GM12878 (cell line): ENCODE measurements around the gene P2RY11. TPM values are rescaled to one million over a fixed set of nuclear protein-coding genes. Genes with fewer than 3 reads are reported as not detected.

Experiments used
- ASH2L ChIP-seq: fragments of 300-600, 200-600 bp; sonication (generic); IDR thresholded peaks from 2 replicates; pipeline ENCODE4 v1.6.1; 2017; ENCODE audit warnings: low read depth, mild to moderate bottlenecking, borderline replicate concordance
- BCLAF1 ChIP-seq: fragments of 450-650 bp; IDR thresholded peaks from 2 replicates; pipeline ENCODE4 v1.6.1; 2017; ENCODE audit warnings: antibody characterized with exemption, mild to moderate bottlenecking, moderate library complexity
- HDGF ChIP-seq: fragments of 450-650 bp; IDR thresholded peaks from 2 replicates; pipeline ENCODE4 v1.6.1; 2016; ENCODE audit warnings: antibody characterized with exemption
- IKZF2 ChIP-seq, 2 experiments: fragments of 450-650 bp; IDR thresholded peaks; 2 replicates each; pipeline ENCODE4 v1.6.1; 2017; ENCODE audit warnings: mild to moderate bottlenecking in 2 of 2, moderate library complexity in 2 of 2
- IRF4 ChIP-seq: IDR thresholded peaks from 2 replicates; pipeline ENCODE4 v1.6.1; 2011; ENCODE audit warnings: low read depth, low read length
- NKRF ChIP-seq: fragments of 450-650 bp; conservative IDR thresholded peaks from 2 replicates; pipeline ENCODE4 v1.6.1; 2017; ENCODE audit warnings: mild to moderate bottlenecking, moderate library complexity
- NR2F1 ChIP-seq: fragments of 450-650 bp; conservative IDR thresholded peaks from 2 replicates; pipeline ENCODE4 v1.6.1; 2017; ENCODE audit warnings: mild to moderate bottlenecking
- NRF1 ChIP-seq: conservative IDR thresholded peaks from 2 replicates; pipeline ENCODE4 v1.6.1; 2011; ENCODE audit warnings: mild to moderate bottlenecking, low read depth, low read length, improper control_type of control experiment
- RAD51 ChIP-seq: fragments of 450-650 bp; IDR thresholded peaks from 2 replicates; pipeline ENCODE4 v1.6.1; 2016; ENCODE audit warnings: moderate library complexity, mild to moderate bottlenecking, inconsistent platforms
- RBBP5 ChIP-seq: fragments of 200-600 bp; sonication (generic); conservative IDR thresholded peaks from 2 replicates; pipeline ENCODE4 v1.6.1; 2016
- RELA ChIP-seq: fragments of 450-650 bp; IDR thresholded peaks from 2 replicates; pipeline ENCODE4 v1.8.0; 2014; ENCODE audit warnings: borderline replicate concordance; ENCODE audit not compliant: partially characterized antibody
- USF2 ChIP-seq: IDR thresholded peaks from 2 replicates; pipeline ENCODE4 v1.6.1; 2011; ENCODE audit warnings: low read depth, low read length, improper control_type of control experiment, borderline replicate concordance
- YBX1 ChIP-seq: fragments of 450-650 bp; IDR thresholded peaks from 2 replicates; pipeline ENCODE4 v1.6.1; 2016; ENCODE audit warnings: antibody characterized with exemption
- ZBTB33 ChIP-seq: fragments of 450-650 bp; IDR thresholded peaks from 2 replicates; pipeline ENCODE4 v1.6.1; 2017; ENCODE audit warnings: mild to moderate bottlenecking
- ZNF24 ChIP-seq: fragments of 450-650 bp; IDR thresholded peaks from 2 replicates; pipeline ENCODE4 v1.6.1; 2017; ENCODE audit warnings: antibody characterized with exemption, mild to moderate bottlenecking
- ZNF687 ChIP-seq: fragments of 450-650 bp; IDR thresholded peaks from 2 replicates; pipeline ENCODE4 v1.6.1; 2017; ENCODE audit warnings: mild to moderate bottlenecking, moderate library complexity
- polyA plus RNA-seq, 11 experiments: library from polyadenylated mRNA; depleted of rRNA in 4 of 11; unstranded in 6 of 11; stranded (reverse) in 5 of 11; fragments of >200 nt; fragmentation: Nextera tagmentation in 4 of 11; fragmentation: Illumina TruSeq in 1 of 11; extraction: Ambion mirVana in 4 of 11; extraction: Trizol in 1 of 11; gene quantifications; 1 replicate in 1 of 11; 2 replicates in 10 of 11; pipeline versions ENCODE4 v1.2.1 to v1.2.3, GENCODE V29; 2011 to 2016; ENCODE audit warnings: inconsistent platforms in 2 of 11, missing spikeins in 2 of 11, low read depth in 1 of 11
- total RNA-seq, 4 experiments: library from RNA; depleted of rRNA in 3 of 4; stranded (reverse); fragments of >200 nt in 3 of 4; fragmentation: Illumina TruSeq in 1 of 4; extraction: Trizol in 1 of 4; gene quantifications; 2 replicates each; pipeline versions ENCODE4 v1.2.1 to v1.2.3, GENCODE V29; 2013 to 2021

Gene P2RY11
- total and polyA plus RNA-seq, 10 of the 15 experiments (the other 5 are each of a cell fraction or from before 2014, with no cell fraction given), result 0.14 to 46.5 (median 7.6) TPM

- no peak; the same call in 1 of the 2 replicates for TF ChIP-seq ZNF687
- TF ChIP-seq HDGF, result 0 out of 2 replicates have a peak, but pooled peaks have one; percentile 77
- TF ChIP-seq ASH2L, result no peak
- no peak for TF ChIP-seq RAD51
- no peak for TF ChIP-seq RELA
- peak; percentile 90 to 94 for TF ChIP-seq IKZF2 (IDR thresholded peaks at IDR 0.05)
- peak; percentile 80 for TF ChIP-seq ZNF24
- TF ChIP-seq ZBTB33, result no peak
- no peak for TF ChIP-seq BCLAF1
- TF ChIP-seq YBX1, result no peak
- no peak for TF ChIP-seq NKRF
- TF ChIP-seq NRF1, result no peak
- TF ChIP-seq RBBP5, result no peak
- TF ChIP-seq IRF4, result no peak
- no peak; the same call in 1 of the 2 replicates for TF ChIP-seq NR2F1
- TF ChIP-seq USF2, result no peak; the same call in 1 of the 2 replicates
Measured at GRCh38 chr19:10105509-10106099, 5.9 kb upstream of the P2RY11 start (continued).
